IMR-90 (cell line): Measurements from ENCODE around the gene IL18RAP. TPM values are rescaled to one million over a fixed set of nuclear protein-coding genes. Genes with fewer than 3 reads are reported as not detected.

Experiments
- ATAC-seq: fragments of 200-7000 bp; cut with Tn5 transposase; 2 replicates; pipeline ENCODE4 v1.9.1; 2020; ENCODE audit warnings: low read depth, mild to moderate bottlenecking, moderate library complexity
- BruUV-seq: library from RNA; stranded (reverse); fragments of 400-500 nt; replicated peaks from 2 replicates; lab custom pipeline; 2021; lab: Mats Ljungman, UMichigan
- CTCF ChIA-PET: fragments of 300-600 bp; formaldehyde crosslinking; extraction: SDS; loops from one replicate; lab custom pipeline; 2021; ENCODE audit warnings: antibody characterized with exemption; lab: Yijun Ruan, JAX
- POLR2A ChIA-PET: fragments of 300-600 bp; sonication (Branson Sonifier 250); formaldehyde crosslinking; loops from one replicate; lab custom pipeline; 2022; ENCODE audit warnings: antibody characterized with exemption; ENCODE audit not compliant: unreplicated experiment; lab: Charles Lee
- DNase-seq: peaks from one replicate; pipeline ENCODE4 v3.0.0; 2013
- H2AFZ ChIP-seq: replicated peaks from 2 replicates; pipeline ENCODE3; 2013; ENCODE audit warnings: low read length, mild to moderate bottlenecking; ENCODE audit not compliant: poor library complexity
- H2AK5ac ChIP-seq: 2 replicates; pipeline ENCODE4 v1.6.1; 2013; ENCODE audit warnings: low read depth, low read length, inconsistent platforms
- H2AK9ac ChIP-seq: replicated peaks from 2 replicates; pipeline ENCODE3; 2013; ENCODE audit warnings: mild to moderate bottlenecking, low read depth, low read length, moderate library complexity; ENCODE audit not compliant: poor library complexity
- H2BK120ac ChIP-seq: 2 replicates; pipeline ENCODE4 v1.6.1; 2013; ENCODE audit warnings: low read depth, low read length, inconsistent platforms
- H2BK15ac ChIP-seq: 3 replicates; pipeline ENCODE4 v1.6.1; 2013; ENCODE audit warnings: low read depth, low read length, inconsistent platforms
- H2BK20ac ChIP-seq: 2 replicates; pipeline ENCODE4 v1.6.1; 2013; ENCODE audit warnings: low read depth, mild to moderate bottlenecking, inconsistent platforms, low read length, moderate library complexity
- H2BK5ac ChIP-seq: 2 replicates; pipeline ENCODE4 v1.6.1; 2013; ENCODE audit warnings: mild to moderate bottlenecking, low read depth, low read length, inconsistent platforms; ENCODE audit not compliant: poor library complexity, severe bottlenecking
- H3K14ac ChIP-seq: replicated peaks from 2 replicates; pipeline ENCODE4 v1.6.1; 2013; ENCODE audit warnings: low read depth, low read length, inconsistent platforms
- H3K18ac ChIP-seq: 2 replicates; pipeline ENCODE4 v1.6.1; 2013; ENCODE audit warnings: low read depth, low read length, control low read depth
- H3K23ac ChIP-seq: 2 replicates; pipeline ENCODE4 v1.6.1; 2013; ENCODE audit warnings: low read depth, low read length, inconsistent platforms
- H3K27ac ChIP-seq: 2 replicates; pipeline ENCODE4 v1.5.1; 2013; ENCODE audit warnings: mild to moderate bottlenecking, control low read depth, low read length; ENCODE audit not compliant: insufficient read depth
- H3K27me3 ChIP-seq: 2 replicates; pipeline ENCODE4 v1.6.1; 2013; ENCODE audit warnings: low read length; ENCODE audit not compliant: control insufficient read depth, insufficient read depth
- H3K36me3 ChIP-seq: 2 replicates; pipeline ENCODE4 v1.6.1; 2013; ENCODE audit warnings: low read length, mixed read lengths; ENCODE audit not compliant: control insufficient read depth, insufficient read depth
- H3K4ac ChIP-seq: 2 replicates; pipeline ENCODE4 v1.6.1; 2013; ENCODE audit warnings: low read depth, low read length, inconsistent platforms
- H3K4me1 ChIP-seq: 2 replicates; pipeline ENCODE4 v1.6.1; 2013; ENCODE audit warnings: low read length, mixed read lengths; ENCODE audit not compliant: control insufficient read depth, insufficient read depth
- H3K4me2 ChIP-seq: 2 replicates; pipeline ENCODE4 v1.6.1; 2013; ENCODE audit warnings: low read depth, mild to moderate bottlenecking, control low read depth, low read length, moderate library complexity
- H3K4me3 ChIP-seq: 2 replicates; pipeline ENCODE4 v1.5.1; 2013; ENCODE audit warnings: low read depth, mild to moderate bottlenecking, control low read depth, low read length, moderate library complexity; ENCODE audit not compliant: insufficient read depth
- H3K56ac ChIP-seq: 2 replicates; pipeline ENCODE4 v1.6.1; 2013; ENCODE audit warnings: low read length, inconsistent platforms; ENCODE audit not compliant: insufficient read depth; ENCODE audit errors: extremely low read depth
- H3K79me1 ChIP-seq, 2 experiments: 2 replicates each; pipeline ENCODE4 v1.6.1; 2013; ENCODE audit warnings: low read length in 2 of 2, inconsistent platforms in 1 of 2, low read depth in 1 of 2
- H3K9ac ChIP-seq: 2 replicates; pipeline ENCODE4 v1.6.1; 2013; ENCODE audit warnings: low read depth, low read length, control low read depth
- H3K9me1 ChIP-seq: 2 replicates; pipeline ENCODE4 v1.6.1; 2013; ENCODE audit warnings: low read length, inconsistent platforms; ENCODE audit not compliant: insufficient read depth
- H3K9me3 ChIP-seq: 2 replicates; pipeline ENCODE4 v1.6.1; 2013; ENCODE audit warnings: low read length; ENCODE audit not compliant: control insufficient read depth, insufficient read depth
- H4K20me1 ChIP-seq: 2 replicates; pipeline ENCODE4 v1.6.1; 2013; ENCODE audit warnings: low read length, inconsistent platforms; ENCODE audit not compliant: insufficient read depth
- H4K5ac ChIP-seq: 2 replicates; pipeline ENCODE4 v1.6.1; 2013; ENCODE audit warnings: mild to moderate bottlenecking, low read depth, low read length, control low read depth
- H4K8ac ChIP-seq, 2 experiments: 2 replicates each; pipeline ENCODE4 v1.6.1; 2013; ENCODE audit warnings: low read depth in 2 of 2, low read length in 2 of 2, control low read depth in 1 of 2, inconsistent platforms in 1 of 2
- H4K91ac ChIP-seq: 2 replicates; pipeline ENCODE4 v1.6.1; 2013; ENCODE audit warnings: low read depth, low read length, inconsistent platforms; ENCODE audit not compliant: insufficient read depth
- BHLHE40 ChIP-seq: fragments of 150-350 bp; IDR thresholded peaks from 2 replicates; pipeline ENCODE4 v1.6.1; 2016; ENCODE audit warnings: mild to moderate bottlenecking, low read depth, low read length
- CEBPB ChIP-seq: IDR thresholded peaks from 2 replicates; pipeline ENCODE4 v1.6.1; 2012; ENCODE audit warnings: low read depth, low read length, improper control_type of control experiment
- CHD1 ChIP-seq: IDR thresholded peaks from 2 replicates; pipeline ENCODE4 v1.6.1; 2012; ENCODE audit warnings: low read depth, low read length, improper control_type of control experiment
- ELK1 ChIP-seq: fragments of 150-350 bp; IDR thresholded peaks from 2 replicates; pipeline ENCODE4 v1.6.1; 2016; ENCODE audit warnings: low read depth, mild to moderate bottlenecking, low read length, moderate library complexity, borderline replicate concordance
- FOS ChIP-seq: fragments of 150-350 bp; IDR thresholded peaks from 2 replicates; pipeline ENCODE4 v1.6.1; 2016; ENCODE audit warnings: low read depth, low read length
- MAFK ChIP-seq: IDR thresholded peaks from 2 replicates; pipeline ENCODE4 v1.6.1; 2012; ENCODE audit warnings: low read depth, low read length, improper control_type of control experiment
- MAZ ChIP-seq: IDR thresholded peaks from 2 replicates; pipeline ENCODE4 v1.6.1; 2012; ENCODE audit warnings: low read depth, mild to moderate bottlenecking, low read length, improper control_type of control experiment, moderate library complexity, borderline replicate concordance
- MXI1 ChIP-seq: IDR thresholded peaks from 2 replicates; pipeline ENCODE4 v1.6.1; 2012; ENCODE audit warnings: low read depth, mild to moderate bottlenecking, low read length, moderate library complexity, borderline replicate concordance
- NFE2L2 ChIP-seq: fragments of 150-350 bp; IDR thresholded peaks from 2 replicates; pipeline ENCODE4 v1.6.1; 2016; ENCODE audit warnings: low read depth, mild to moderate bottlenecking, low read length
- POLR2A ChIP-seq: IDR thresholded peaks from 2 replicates; pipeline ENCODE4 v1.6.1; 2012; ENCODE audit warnings: mild to moderate bottlenecking, low read depth, low read length
- RAD21 ChIP-seq: IDR thresholded peaks from 2 replicates; pipeline ENCODE4 v1.6.1; 2012; ENCODE audit warnings: low read length, improper control_type of control experiment
- RCOR1 ChIP-seq: IDR thresholded peaks from 2 replicates; pipeline ENCODE4 v1.6.1; 2012; ENCODE audit warnings: mild to moderate bottlenecking, low read length, improper control_type of control experiment; ENCODE audit not compliant: insufficient replicate concordance
- RFX5 ChIP-seq: IDR thresholded peaks from 2 replicates; pipeline ENCODE4 v1.8.0; 2012; ENCODE audit warnings: low read depth, mild to moderate bottlenecking, low read length, moderate library complexity
- SMC3 ChIP-seq: fragments of 150-350 bp; IDR thresholded peaks from 2 replicates; pipeline ENCODE4 v1.6.1; 2016; ENCODE audit warnings: low read depth, mild to moderate bottlenecking, antibody characterized with exemption, low read length, moderate library complexity
- whole genome bisulfite sequencing, 2 experiments: methylation state at CpG; one replicate each; pipeline versions ENCODE4 v1.1.5 to v1.1.7; 2013; ENCODE audit warnings: missing lambda C conversion rate in 2 of 2; ENCODE audit not compliant: insufficient read length in 1 of 2; ENCODE audit errors: extremely low coverage in 2 of 2; 5-methylcytosine and 5-hydroxymethylcytosine counted together
- dilution Hi-C: fragments of 300-500 bp; cut with HindIII; formaldehyde crosslinking; loops from one replicate; pipeline ENCODE4 v1.14.3; 2018; ENCODE audit warnings: low sequenced_read_pairs; ENCODE audit not compliant: unreplicated experiment
- in situ Hi-C: fragments of 300-500 bp; cut with MboI; formaldehyde crosslinking; loops from 3 replicates; pipeline ENCODE4 v1.14.3; 2019; ENCODE audit warnings: low sequenced_read_pairs, inconsistent platforms, mixed read lengths
- intact Hi-C: fragments of 100-400 bp; cut with micrococcal nuclease; formaldehyde crosslinking; loops from 2 replicates; pipeline ENCODE4 v1.10.0; 2022
- polyA plus RNA-seq, 3 experiments: library from polyadenylated mRNA; depleted of rRNA; stranded (reverse); fragments of >200 nt; gene quantifications; 2 replicates each; pipeline ENCODE4 v1.2.3, GENCODE V29; 2012; ENCODE audit warnings: low replicate concordance in 1 of 3
- total RNA-seq: library from RNA; depleted of rRNA; stranded (reverse); fragments of >200 nt; gene quantifications from 2 replicates; pipeline ENCODE4 v1.2.3, GENCODE V29; 2012

IL18RAP gene
- total and polyA plus RNA-seq, 2 of the 4 experiments (the other 2 are of a cell fraction), result not detected

- no peak overlapping the region for H2BK120ac ChIP-seq
- ATAC-seq (no peak), DNase-seq (peak; percentile 19)
- H3K79me1 ChIP-seq, result no peaks in the 10 kb centered on the region
- no peaks in the 10 kb centered on the region for H3K9me3 ChIP-seq
- H2AFZ ChIP-seq, result no peak overlapping the region
- no peak overlapping the region for H2BK20ac ChIP-seq
- no peak overlapping the region for H3K4ac ChIP-seq
- no peaks in the 10 kb centered on the region for H3K9me1 ChIP-seq
- no peak overlapping the region for H3K56ac ChIP-seq
- H3K4me2 ChIP-seq, result no peak overlapping the region
- in situ Hi-C loops (no loop called here), intact Hi-C loops (no loop called here), dilution Hi-C loops (no loop called here)
- H3K23ac ChIP-seq, result no peak overlapping the region
- H2AK9ac ChIP-seq, result no peak overlapping the region
- H2AK5ac ChIP-seq, result no peak overlapping the region
- H4K91ac ChIP-seq, result no peak overlapping the region
- no peak overlapping the region for H3K27ac ChIP-seq
- ChIA-PET CTCF (interaction anchor here (1.3 kb wide), 1 partner anchor 12 kb away, joined by 3 read pairs; no protein-coding TSS in a partner anchor), POLR2A (no interaction called here)
- H3K36me3 ChIP-seq, result no peaks in the 10 kb centered on the region
- no peaks in the 10 kb centered on the region for H3K4me1 ChIP-seq
- H2BK5ac ChIP-seq, result no peak overlapping the region
- H3K4me3 ChIP-seq, result no peak overlapping the region
- no CpG with 5 or more reads among the region's 2 CpGs for WGBS, 2 experiments
- no peak overlapping the region for H2BK15ac ChIP-seq
- no peak overlapping the region for H3K14ac ChIP-seq
- no peak overlapping the region for H4K5ac ChIP-seq
- H3K9ac ChIP-seq, result no peak overlapping the region
- no peaks in the 10 kb centered on the region for H4K20me1 ChIP-seq
- no peak for TF ChIP-seq CHD1
- no peak for TF ChIP-seq NFE2L2
- TF ChIP-seq RFX5, result no peak
- no peak for TF ChIP-seq BHLHE40
- no peak for TF ChIP-seq MAZ
- no peak for TF ChIP-seq ELK1
- no peak for TF ChIP-seq POLR2A
- no peak for TF ChIP-seq CEBPB
- TF ChIP-seq SMC3, result no peak
- TF ChIP-seq FOS, result no peak
- TF ChIP-seq RCOR1, result no peak
- no peak for TF ChIP-seq MAFK
- no peak for TF ChIP-seq RAD21
- TF ChIP-seq MXI1, result no peak
- peaks cover 20% of the 10 kb centered on the region for H3K27me3 ChIP-seq
- no TSS peak for BruUV-seq
- no peak overlapping the region for H4K8ac ChIP-seq
- H3K18ac ChIP-seq, result no peak overlapping the region
Observed at GRCh38 chr2:102418421-102418961, 4.5 kb upstream of the IL18RAP start.
